Activated T-helper 2 cell treated with anti-CD3 and anti-CD28 coated beads, Interferon-gamma antibody, Interleukin-2, Interleukin-4, amounts not matched to agents 10 μg/mL and 5 μg/mL and 100 μg/mL, durations not matched to agents 14 hours and 24 hours and 36 hours (primary cell): ENCODE measurements around the gene ZFP82. TPM values are rescaled to one million over a fixed set of nuclear protein-coding genes. Genes with fewer than 3 reads are reported as not detected.

Source experiments
- total RNA-seq: library from RNA; stranded (reverse); gene quantifications from 2 replicates; pipeline ENCODE4 v1.2.3, GENCODE V29; 2022

The ZFP82 gene
- total RNA-seq, 1 donor from 2014 or later = 5.8 TPM

Other genes starting within 250 kb of the ZFP82 start
- 1.5 and 2.4 TPM in 2 replicates for gene ZNF565, start 204.0 kb downstream of the ZFP82 start, total RNA-seq
- gene ZNF146, start 203.5 kb downstream of the ZFP82 start, total RNA-seq = 82.3 and 86.4 TPM in 2 replicates
- gene ZFP14, start 39.4 kb downstream of the ZFP82 start, total RNA-seq = 2.0 and 2.4 TPM in 2 replicates
- 7.3 and 7.7 TPM in 2 replicates for gene ZNF566, start 70.9 kb upstream of the ZFP82 start, total RNA-seq
- 6.2 and 7.1 TPM in 2 replicates for gene ZNF260, start 109.6 kb upstream of the ZFP82 start, total RNA-seq
- gene ZNF529, start 154.6 kb upstream of the ZFP82 start, total RNA-seq = 14.8 and 15.2 TPM in 2 replicates
- gene ZNF382, start 186.7 kb upstream of the ZFP82 start, total RNA-seq = 8.8 and 10.8 TPM in 2 replicates
- gene ZNF461, start 248.2 kb upstream of the ZFP82 start, total RNA-seq = 5.0 and 5.7 TPM in 2 replicates